Measurements from ENCODE around the gene SFMBT2.

Gene SFMBT2

DNA sequence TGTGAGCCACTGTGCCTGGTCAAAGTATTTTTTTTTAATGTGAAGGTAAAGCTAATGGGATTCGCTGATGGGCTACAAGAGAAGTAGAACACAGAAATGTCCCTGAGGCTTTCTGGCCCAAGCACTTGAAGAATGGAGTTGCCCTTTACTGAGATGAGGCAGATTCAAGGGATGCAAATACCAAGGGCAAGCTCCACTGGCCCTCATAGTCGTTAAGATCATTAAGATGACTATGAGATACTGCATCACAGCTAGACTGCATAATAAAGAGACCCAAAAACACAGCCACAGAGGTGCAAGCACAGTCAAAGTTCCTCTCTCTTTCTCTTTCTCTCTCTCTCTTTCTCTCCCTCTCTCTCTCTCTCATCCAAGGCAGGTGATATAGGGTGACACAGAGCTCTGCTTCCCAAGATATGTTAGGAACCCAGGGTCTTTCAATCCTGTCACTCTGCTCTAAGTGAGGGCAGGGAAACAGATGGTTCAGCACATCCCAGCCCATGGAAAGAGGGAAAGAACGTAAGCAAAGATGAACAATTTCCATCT lies 117.4 kb downstream of the SFMBT2 start:
- DNase-seq: no peak

DNA sequence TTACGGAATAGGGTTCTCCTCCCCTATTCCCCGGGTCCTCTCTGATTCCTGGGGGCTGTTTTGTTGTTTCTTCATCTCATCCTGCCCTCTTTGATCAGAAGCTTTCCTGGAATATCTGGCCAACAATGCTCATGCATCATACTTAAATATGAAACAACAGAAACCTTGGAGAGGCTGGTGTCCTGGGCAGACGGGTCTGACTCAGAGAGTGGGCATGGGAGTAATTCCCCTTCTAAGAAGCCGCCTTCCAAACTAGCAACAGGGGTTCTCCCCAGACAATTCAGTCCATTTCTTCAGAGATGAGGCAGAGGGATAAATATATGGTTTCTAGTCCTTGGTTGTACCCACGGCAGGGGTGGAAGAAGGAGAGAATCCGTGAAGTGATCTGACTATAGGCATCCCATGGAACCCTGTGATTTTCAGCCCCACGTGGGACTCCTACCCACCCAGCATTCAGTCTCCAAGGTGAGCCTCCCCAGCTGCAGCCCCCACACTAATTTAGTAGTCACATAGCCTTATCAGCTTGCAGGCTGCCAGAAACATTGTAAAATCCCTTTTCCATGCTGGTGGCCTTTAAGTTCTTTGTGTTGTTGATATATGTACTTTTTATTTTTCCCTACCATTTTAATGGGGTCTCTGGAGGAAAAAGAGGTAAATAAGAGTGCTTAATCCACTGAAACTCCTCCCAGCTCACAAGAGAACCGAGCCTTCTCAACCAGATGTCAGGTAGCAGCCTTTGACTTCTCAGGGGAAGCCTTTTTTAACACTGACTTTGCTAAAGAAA lies 119.2 kb downstream of the SFMBT2 start:
- DNase-seq: no peak

DNA sequence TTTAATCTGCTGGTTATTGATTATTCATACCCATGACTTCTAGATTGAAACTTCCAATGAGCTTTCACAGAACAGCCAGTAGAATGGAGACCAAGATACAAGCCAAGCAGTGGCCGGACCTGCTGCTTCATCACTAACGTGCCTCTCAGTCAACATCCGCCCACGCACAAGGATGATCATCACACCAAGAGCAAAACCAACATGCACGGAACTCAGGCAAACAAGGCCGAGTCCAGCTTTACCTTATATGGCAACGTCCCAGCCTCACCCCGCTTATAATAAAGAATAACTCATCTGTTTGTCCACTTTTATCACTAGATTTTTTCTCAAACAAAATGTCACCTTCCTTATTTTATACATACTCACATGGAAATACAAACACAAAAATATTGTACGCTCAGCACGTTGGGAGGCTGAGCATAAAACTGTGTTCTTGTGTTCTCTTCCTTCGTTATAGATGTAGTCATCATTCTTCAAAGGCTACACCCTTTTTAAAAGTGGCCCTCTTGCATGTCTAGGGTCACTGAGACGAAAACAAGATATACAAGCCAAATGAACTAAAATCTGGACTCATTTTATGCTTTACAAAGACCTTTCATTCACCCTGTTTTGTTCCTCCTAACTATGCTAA lies 122.7 kb downstream of the SFMBT2 start:
- DNase-seq: no peak

DNA sequence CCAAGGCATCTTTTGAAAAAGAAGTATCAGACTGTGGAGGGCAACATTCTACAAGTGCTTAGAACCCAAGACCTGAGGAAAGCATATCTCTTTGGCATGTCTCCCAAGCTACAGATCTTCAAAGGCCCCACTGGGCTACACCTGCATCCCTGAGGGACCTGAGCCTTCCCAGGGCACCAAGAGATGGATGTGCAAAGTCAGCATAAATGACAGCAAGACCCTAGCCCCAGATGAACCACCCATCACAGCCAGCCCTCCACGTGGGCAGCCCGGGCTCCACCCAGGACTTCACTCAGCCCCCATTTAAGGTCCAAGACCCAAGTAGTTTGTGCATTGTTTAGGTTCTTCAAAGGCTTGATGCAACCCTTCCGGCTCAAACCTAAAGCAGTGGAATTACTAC lies 123.5 kb downstream of the SFMBT2 start:
- DNase-seq: no peak

DNA sequence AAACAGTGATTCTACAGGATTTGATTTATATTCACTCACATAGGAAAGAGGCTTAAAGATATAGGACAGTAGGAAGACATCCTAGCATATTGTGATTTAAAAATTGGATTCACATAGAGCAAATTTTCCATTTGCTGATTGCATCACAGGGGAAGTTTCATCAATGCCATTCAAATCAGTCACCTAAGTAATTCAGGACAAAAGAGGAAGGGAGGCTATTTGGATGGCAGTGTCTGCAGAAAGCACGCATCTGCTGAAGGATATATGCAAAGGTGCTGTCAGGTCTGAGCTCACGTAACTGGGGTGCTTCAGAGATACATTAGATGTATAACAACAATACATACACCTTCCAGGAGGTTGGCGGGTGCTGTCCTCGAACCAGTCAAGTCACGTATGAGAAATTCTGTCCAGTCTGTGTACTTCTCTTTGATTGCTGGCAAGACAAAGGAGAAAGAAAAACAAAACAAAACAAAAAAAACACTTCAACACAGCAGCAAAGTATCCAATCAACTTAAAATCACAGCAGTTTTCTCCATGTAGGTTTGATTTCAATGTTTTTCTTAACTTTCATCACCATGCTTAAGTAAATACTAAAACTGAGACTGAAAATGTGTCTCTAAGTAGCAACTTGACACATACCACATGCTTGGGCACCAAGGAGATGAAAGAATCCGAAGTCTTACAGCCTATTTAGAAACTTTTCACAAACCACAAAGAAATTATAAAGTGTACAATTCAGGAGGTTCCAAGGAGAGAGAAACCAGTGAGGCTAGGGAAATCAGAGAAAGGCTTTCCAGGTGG lies 125.1 kb downstream of the SFMBT2 start:
- no peak for DNase-seq

DNA sequence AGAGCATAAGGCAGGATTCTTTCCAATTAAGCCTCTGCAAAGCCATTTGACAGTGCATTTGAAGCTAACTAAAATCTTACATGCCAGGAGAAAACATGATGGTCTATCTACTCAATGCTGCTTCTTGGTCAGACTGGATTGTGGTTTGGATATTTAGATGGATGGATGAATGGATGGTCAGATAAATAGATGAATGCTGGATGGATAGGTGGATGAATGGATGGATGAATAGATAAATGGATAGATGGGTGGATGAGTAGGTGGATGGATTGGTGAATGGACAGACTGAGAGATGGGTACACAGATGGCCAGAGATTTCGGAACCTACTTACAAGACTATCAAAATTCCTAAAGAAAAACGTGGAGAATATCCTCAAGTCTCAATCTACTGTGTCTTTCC lies 127.6 kb downstream of the SFMBT2 start:
- DNase-seq: no peak

DNA sequence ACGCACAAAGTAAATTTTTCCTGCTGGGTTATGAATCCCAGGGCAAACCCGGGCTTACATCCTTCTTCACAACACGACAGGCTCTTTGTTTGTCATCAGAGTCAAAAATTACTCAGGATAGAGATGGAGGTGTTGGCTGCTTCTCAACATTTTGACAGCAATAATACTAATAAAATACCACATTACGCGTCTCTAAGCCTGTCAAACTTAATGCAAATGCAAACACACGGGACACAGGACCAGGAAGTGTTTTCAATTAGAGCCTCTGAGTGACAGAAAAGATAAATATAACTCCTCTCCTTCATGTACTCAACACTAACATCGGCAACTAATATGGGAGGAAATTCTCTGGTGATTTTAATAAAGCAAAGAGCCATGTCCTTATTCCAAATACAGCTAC lies 128.4 kb downstream of the SFMBT2 start:
- no peak for DNase-seq

DNA sequence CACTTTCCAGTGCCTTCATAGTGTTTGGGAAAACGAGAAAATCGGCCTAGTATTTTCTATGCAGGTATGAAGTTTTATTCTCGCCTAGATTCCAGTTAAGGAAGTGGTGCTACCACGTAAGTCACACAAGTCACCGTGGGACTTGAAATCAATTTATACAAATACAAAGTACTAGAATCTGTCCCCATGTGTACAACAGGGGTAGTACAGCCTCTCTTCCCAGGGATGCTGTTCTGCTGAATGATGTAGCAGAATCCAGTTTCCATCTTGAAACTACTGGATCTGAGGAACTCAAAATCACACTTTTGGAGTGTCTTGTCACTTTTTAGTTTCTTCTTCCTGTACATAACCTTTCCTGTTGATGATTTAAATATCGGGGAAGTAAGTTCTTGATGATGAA lies 129.4 kb downstream of the SFMBT2 start:
- no peak for DNase-seq

DNA sequence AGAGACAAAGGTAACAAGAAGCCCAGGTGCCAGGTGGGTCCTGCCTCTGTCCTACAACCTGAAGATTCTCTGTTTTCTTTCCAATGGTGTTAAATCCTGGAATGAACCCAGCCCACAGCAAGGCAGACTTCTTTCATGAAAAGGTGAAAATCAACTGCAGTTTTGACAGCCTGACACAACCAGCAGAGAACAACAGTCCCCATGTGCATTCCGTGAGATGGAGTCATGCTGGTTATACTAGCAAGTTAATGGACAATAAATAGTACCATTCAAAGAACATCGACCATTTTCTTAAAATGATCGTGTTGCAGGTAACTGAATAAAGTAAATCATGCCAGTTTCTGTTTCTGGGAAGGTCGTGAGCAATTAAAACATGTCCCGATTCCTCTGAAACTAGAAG lies 131.5 kb downstream of the SFMBT2 start:
- DNase-seq: no peak

DNA sequence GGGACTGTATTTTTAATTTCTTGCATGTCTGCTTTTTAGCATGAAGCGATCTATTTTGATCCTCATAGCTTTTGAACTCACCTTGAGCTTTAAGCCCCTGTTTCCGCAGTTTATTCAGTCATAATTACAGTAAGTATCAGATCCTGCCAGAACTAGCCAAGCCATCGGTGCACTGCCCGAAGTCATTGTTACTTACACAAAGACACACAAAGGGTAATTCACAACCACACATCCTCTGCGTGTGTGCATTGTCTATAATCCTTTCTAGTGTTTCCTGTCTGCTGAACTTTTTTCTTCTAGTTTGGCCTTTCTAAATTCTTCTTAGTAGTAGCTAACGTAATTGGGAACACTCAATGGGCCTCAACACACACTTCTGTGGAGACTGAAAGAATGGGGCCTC lies 133.0 kb downstream of the SFMBT2 start:
- DNase-seq: no peak

DNA sequence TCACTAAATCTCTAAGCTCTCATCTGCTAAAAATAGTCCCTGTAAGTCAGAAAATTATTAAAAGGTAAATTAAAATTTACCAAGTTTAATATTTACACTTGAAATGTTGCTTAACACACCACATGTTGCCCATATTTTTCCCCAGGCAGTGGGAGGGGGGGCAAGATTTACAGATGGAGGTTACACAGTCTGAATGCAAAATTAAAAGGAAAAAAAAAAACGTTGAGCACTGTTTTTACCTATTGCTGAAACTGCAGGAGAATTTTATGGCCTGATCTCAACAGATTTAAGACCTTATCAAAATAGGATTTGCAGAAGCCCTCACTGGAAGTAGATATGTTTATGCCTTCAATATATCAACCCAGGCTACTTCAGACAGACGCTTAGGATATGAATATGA lies 133.4 kb downstream of the SFMBT2 start:
- no peak for DNase-seq

DNA sequence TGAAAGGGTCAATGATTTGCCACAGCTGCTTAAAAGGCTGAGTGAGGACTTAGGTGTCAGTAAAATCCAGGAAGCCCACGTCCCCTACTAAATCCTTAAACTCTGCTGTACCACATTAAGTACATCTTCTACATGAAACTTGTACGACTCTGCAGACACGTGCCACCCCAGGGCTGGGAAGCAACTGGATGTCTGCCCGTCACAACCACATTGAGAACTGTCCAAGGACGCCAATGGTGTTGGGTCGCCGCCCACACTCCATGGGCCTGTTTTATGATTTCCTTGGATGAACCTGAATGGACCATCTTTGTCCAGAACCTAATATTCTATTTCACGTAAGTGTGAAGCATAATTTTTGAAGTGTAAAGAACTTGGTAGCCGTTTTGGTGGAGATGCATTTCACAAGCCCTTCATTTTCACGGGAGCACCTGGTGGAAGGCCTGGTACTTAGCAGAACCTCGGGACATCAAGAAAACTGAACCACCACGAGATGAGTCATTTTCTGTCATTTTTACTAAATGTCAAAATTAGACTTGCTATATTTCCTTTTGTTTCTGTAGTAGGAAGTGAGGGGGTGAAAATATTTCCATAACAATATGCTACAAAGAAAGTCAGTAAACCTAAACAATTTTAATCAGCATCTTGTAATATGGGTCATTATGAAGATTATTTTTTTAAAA lies 134.9 kb downstream of the SFMBT2 start:
- no peak for DNase-seq

DNA sequence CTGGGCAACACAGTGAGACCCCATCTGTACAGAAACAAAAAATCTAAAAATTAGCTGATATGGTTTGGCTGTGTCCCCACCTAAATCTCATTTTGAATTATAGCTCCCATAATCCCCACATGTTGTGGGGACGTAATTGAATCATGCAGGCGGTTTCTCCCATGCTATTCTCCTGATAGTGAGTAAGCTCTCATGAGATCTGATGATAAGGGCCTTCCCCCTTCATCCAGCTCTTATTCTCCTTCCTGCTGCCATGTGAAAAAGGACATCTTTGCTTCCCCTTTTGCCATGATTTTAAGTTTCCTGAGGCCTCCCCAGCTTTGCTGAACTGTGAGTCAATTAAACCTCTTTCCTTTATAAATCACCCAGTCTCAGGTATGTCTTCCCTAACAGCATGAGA lies 136.5 kb downstream of the SFMBT2 start:
- DNase-seq: no peak

DNA sequence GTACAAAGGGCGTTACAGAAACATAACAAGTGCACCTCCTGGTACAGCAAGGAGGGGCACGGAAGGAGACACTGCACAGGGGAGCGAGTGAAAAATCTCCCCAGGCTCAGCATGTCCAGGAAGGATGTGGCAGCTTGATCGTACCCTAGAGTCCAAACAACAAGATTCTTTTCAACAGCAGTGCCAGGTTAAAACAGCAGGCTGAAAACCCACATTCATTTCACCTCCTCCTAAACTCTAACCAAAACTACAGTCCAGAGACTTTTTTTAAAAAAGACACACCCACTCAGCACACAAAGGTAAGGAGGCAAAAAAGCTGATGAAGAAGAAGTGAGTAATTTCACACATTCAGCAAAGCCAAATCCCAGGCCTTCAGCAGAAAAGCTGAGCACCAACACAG lies 138.8 kb downstream of the SFMBT2 start:
- no peak for DNase-seq

DNA sequence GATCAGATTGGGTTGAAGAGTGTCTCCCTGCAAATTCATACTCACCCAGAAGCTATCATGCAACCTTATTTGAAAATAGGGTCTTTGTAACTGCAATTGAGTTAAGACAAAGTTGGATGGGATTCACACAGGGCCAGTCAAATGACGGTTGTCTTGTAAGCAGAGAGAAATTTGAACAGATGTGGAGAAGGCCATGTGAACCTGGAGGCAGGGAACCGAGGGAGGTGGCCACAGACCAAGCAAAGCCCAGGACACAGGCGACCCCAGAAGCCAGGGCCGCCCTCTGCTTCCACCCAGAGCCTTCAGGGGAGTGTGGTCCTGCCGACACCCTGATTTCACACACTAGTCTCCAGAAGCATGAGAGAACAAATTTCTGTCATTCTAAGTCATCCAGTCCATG lies 140.8 kb downstream of the SFMBT2 start:
- no peak for DNase-seq

DNA sequence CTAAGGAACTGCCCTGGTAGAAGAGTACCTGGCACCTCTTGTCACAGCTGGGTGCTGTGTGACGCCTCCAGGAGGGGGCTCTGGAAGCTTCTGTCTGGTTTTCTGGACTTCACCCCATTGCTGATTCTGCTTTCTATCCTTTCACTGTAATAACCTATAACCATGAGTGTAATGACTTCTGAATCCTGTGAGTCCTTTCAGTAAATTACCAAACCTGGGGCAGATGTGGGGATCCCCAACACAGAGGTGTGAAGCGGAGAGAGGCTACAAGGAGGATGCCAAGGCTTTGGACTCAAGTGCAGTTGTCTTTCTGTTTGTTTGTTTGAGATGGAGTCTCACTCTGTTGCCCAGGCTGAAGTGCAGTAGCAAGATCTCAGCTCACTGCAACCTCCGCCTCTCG lies 143.7 kb downstream of the SFMBT2 start:
- DNase-seq: no peak

DNA sequence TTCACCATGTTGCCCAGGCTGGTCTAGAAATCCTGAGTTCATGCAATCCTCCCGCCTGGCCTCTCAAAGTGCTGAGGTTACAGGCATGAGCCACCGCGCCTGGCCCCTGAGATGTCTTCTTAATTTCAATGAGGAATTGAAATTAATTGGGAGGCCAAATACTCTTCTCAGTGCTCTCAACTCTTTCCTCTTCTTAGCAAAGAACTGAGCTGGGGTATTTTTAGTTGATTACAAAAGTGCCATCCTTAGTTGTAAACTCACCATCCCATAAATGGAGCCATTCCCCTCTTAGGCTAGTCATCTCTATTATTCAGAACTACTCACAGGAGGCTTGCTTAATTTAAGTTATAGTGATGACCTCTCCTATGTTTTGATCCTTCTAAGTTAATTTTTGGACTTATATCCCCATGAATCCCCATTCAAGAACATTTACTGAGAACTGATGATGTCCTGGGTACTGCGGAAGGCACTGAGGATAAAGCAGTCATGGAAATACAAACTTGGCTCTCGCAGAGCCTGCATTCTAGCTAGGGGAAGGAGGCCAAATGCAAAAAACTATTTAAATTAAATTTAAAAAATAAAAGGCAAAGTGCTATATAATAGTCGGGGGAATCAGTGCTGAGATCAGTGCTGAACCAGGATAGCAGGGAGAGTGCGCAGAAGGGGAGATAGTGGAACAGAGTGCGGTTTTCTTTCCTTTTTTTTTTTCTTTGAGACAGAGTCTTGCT lies 145.3 kb downstream of the SFMBT2 start:
- no peak for DNase-seq

DNA sequence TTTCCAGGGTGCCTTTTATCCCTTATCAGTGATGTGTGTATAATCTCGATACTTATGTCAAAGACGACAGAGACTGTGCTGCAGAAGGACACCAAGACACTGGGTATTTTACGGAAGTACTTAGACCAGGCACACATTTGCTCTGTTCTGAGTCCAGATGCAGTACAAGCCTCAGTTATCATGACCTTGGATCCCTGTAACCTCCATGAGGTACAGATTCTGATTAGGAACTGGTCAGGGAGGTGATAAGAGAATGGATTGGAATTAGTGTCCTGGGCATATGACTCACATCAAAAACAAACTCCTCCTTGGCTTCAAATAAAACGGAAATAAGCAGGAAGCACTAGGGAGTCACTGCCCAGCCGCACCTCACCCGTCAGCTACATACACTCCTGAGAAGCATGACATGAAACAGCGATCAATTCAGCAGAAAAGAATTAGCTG lies 146.5 kb downstream of the SFMBT2 start:
- DNase-seq: no peak

DNA sequence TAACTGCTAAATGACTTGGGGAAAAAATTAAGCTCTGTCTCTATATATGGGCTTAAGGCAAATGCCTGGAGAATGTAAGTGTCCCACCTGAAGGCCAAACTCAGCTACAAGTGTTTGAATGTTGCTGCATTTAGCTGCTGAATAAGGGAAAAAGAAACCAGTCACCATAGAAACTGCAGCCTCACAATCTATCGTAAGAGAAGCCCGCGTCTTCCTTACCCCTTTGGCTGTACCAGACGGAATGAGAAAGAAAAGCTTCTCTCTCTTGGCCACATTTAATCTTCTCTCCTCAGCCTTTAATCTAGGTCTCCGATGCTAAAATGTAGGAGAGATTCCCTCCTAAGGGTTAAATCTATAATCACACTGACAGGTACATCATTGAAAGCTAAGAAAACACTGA lies 147.2 kb downstream of the SFMBT2 start:
- DNase-seq: no peak

DNA sequence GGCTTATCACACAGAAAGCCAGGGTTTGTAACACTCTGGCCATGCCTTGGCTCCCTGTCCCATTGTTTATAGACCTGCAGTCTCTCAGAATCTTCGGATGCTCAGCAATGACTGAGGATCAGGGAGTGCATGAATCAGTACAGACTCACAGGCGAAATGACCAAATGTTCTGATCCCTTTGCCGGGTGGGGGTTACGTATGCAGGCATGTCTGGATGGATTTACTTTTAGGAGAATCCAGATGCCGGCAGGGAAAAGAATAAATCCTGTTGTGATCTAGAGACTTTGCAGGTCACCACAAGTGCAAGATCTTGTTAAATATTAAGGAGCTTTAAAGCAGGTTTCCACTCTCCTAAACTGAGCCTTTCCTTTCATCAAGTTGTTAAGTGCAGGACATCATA lies 149.5 kb downstream of the SFMBT2 start:
- no peak for DNase-seq

DNA sequence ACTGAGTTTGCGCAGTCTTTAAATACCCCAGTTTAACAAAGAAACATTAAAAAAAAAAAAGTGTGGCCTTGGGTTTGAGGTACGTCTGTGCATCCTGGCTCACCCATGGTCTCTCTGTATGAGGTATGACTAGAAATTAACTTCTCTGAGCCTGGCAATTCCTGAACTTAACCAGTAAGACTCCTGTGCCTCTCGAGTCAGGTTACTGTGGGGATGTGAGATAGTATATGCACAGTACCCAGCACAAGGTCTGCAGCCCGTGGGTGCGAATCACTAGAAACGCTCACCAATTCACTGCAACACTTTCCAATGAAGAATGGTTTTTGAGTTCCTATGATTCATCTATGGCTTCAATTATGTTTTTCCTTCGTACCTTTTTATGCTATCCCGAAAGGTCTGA lies 149.9 kb downstream of the SFMBT2 start:
- no peak for DNase-seq

DNA sequence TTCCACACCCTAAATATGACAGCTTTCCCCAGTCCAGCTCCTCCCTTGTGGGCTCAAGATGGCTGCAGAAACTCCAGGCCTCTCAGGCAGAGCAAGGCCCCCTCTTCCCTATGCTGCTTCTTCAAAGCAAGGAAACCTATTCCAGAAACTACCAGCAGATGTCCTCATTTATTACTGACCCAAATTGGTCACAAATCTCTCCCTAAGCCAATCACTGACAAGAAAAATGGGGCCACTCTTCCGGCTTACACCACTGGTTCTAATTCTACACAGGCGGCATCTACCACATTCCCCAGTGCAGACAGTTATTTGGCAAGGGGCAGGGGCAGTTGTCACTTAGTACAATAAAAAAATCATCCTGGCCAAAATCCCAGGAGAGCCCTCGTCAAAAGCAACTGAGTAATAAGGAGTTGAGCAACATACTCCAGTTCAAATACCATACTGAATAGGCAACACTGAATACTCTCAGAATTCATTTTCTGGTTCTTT lies 150.4 kb downstream of the SFMBT2 start:
- DNase-seq: no peak

Measured in KG1 (cell line).